ENCODE measurements around the gene INPP5D.
"Not testable (repeated sequence)": the region's sequence is repeated elsewhere in the genome, so short reads cannot be mapped to it uniquely, and the experiment has no call there.

The INPP5D gene

DNA sequence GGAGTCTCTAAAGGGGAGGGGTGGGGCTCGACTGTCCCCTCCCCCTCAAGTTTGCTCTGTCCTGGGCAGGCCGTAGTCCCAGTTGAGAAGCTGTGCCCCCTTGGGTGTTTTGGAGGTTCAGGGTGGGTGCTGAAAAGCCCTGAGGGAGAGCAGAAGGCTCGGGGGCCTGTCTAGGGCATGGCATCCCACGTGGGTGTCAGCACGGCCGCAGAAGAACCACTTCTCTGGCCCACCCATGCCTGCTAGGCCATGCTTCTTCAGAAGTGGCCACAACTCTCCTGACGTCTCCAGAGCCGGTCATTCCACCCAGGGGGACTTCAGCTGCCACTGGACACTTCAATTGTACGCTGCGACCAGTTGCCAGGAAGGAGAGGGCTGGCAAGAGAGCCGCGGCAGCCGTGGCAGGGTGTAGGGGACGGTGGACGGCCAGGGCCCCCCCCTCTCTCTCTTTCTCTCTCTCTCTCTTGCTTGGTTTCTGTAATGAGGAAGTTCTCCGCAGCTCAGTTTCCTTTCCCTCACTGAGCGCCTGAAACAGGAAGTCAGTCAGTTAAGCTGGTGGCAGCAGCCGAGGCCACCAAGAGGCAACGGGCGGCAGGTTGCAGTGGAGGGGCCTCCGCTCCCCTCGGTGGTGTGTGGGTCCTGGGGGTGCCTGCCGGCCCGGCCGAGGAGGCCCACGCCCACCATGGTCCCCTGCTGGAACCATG is at the start of gene INPP5D:
TSS of gene INPP5D (plus strand) at position 546 of the 704 bp plus-strand sequence. CDS start at position 683, 137 bp downstream.
- no peak for DNase-seq (ENCODE audit: low read depth, low spot score)

DNA sequence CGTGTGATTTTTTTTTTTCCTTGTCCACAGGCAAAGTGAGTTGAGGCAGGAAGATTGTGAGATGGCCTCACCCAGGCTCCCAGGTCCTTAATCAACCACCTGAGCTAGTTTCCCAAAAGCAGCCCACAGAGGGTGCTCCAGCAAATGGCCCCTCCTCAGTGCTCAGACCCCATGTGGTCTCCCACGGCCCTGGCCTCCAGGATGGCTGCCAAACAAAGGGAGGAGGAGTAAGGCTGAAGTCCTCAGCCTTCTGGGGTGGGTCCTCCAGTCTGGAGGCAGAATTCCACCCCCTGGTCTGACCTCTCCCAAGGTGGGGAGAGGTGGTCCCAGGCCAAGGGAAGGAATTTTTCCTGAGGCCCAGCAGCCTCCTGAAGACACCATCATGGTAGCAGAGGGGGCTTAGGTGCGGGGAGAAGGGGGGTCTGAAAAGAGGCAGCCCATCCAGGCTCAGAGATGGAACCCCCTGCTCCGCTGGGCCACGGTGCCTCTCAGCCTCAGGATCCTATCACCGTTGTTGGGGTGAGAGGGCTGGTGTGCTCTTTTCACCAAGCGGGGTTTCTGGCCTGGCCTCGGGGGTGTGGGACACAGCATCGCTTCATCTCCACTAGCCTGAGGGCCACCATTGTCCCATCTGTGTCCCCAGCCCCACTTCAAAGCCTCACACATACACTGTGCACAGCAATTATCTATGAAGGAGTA is 49.4 kb upstream of the INPP5D start:
- no peak for DNase-seq (ENCODE audit: low read depth, low spot score)

DNA sequence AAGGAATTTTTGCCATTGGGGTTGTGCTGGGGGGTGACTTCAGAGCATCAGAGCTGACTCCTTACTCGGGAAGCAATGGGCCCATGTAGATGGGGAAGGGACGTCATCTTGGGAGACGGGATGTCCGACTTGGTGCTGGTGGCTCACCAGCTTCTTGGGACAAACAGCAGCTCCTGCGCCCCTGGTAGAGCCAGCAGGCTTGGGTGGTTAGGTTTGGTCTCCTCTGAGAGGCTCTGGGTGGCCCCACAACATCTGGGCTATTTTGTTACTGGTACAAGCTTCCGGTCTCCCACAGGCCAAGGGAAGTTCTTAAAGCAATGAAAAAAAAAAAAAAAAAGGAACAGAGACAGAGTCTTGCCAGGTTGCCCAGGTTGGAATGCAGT is 48.9 kb upstream of the INPP5D start:
- DNase-seq (ENCODE audit: low read depth, low spot score), result no peak

GRCh38 chr2:233011702-233012131 is 48.4 kb upstream of the INPP5D start:
- DNase-seq (ENCODE audit: low read depth, low spot score), result no peak

DNA sequence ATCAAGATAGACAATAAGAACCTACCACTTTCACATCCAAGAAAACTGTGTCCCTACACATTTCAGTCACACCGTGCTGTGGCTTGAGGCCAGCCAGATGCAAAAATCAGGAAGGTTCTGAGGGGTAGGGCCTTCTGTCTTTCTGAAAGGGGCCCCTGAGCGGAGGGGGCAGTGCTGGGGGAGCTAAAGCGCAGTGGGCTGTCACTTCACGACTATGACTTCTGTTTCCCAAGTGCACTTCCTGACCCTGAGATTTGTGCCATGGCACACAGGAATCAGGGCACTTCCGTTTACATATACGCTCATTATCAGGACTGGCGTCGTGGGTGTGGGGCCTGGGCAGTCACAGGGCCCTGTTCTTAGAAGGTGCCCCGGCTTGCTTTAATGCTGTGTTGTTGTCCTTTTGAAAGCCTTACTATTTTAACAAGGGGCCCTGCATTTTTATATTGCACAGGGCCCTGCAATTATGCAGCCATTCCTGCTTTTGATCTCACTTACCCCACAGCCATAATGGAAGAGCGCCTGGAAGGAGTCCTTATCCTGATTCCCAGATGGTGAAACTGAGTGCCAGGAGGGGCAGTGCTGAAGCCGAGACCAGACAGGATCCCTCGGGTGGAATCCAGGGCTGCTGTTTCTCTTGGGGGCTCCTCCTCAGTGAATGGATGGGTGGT is 47.7 kb upstream of the INPP5D start:
- no peak for DNase-seq (ENCODE audit: low read depth, low spot score)

- DNase-seq (ENCODE audit: low read depth, low spot score), result no peak
These were observed 47.1 kb upstream of the INPP5D start, which contains the start of gene NGEF for GRCh38 chr2:233013027-233013461. Gene NGEF (minus strand): TSS chr2:233013256. CDS start chr2:232974890, 38,366 bp downstream.

- DNase-seq (ENCODE audit: low read depth, low spot score), result no peak
These were observed 46.5 kb upstream of the INPP5D start for GRCh38 chr2:233013650-233014049.

- no peak for DNase-seq (ENCODE audit: low read depth, low spot score)
These were observed 45.0 kb upstream of the INPP5D start for GRCh38 chr2:233015019-233015645.

DNA sequence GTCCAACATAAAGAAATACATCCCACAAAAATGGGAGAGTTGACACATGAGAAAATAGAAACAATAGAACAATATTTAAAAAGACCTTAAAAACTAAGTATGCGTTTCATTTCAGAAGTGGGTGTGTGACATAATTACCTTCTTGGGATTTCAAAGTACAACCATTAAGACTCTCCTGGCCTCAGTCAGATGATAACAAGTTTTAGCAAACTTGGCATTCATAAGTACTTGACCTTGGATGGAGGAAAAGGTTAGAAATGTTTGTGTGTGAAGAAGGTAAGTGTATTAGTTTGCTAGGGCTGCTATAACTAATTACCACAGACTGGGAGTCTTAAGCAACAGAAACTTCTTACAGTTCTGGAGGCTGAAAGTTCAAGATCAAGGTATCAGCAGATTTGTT is 42.2 kb upstream of the INPP5D start:
- DNase-seq (ENCODE audit: low read depth, low spot score), result no peak

GRCh38 chr2:233019610-233020009 is 40.5 kb upstream of the INPP5D start:
- DNase-seq (ENCODE audit: low read depth, low spot score), result not testable (repeated sequence)

GRCh38 chr2:233020454-233020853 is 39.7 kb upstream of the INPP5D start:
- no peak for DNase-seq (ENCODE audit: low read depth, low spot score)

GRCh38 chr2:233021771-233022170 is 38.4 kb upstream of the INPP5D start:
- DNase-seq (ENCODE audit: low read depth, low spot score), result no peak

- peak; percentile 7 for DNase-seq (ENCODE audit: low read depth, low spot score)
These were observed 37.6 kb upstream of the INPP5D start for GRCh38 chr2:233022561-233022960.

GRCh38 chr2:233023007-233023760 is 37.0 kb upstream of the INPP5D start:
- DNase-seq (ENCODE audit: low read depth, low spot score), result no peak

DNA sequence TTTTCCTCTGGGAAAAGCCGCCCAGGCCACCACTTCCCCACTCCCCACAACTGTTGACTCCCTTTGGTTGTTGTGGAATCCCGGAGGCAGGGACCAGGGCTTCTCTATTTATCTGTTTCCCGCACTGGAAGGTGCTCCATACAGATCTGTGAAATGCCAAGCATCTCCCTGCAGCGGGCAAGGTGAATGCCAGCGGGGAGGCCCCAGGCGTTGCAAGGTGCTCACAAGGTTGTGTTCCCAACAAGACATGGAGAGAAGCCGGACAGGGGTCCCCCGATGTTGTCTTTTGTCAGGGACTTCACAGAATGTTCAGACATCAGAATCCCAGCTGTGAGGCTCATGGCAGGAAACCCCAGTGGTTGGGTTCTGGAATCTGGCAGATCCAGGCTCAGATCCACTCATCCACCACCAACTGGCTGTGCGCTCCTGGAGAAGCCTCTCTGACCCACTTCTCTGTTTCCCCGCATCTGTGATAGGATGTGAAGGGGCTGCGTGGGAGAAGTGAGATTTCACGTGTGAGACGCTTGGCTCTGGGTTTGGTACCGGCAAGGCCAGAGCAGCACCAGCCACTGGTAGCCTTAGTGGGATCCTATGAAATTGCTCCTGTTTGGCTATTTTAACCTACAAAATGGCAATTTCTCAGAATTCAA is 36.3 kb upstream of the INPP5D start:
- DNase-seq (ENCODE audit: low read depth, low spot score), result no peak

- DNase-seq (ENCODE audit: low read depth, low spot score), result peak; percentile 13
These were observed 34.4 kb upstream of the INPP5D start for GRCh38 chr2:233025706-233026105.

DNA sequence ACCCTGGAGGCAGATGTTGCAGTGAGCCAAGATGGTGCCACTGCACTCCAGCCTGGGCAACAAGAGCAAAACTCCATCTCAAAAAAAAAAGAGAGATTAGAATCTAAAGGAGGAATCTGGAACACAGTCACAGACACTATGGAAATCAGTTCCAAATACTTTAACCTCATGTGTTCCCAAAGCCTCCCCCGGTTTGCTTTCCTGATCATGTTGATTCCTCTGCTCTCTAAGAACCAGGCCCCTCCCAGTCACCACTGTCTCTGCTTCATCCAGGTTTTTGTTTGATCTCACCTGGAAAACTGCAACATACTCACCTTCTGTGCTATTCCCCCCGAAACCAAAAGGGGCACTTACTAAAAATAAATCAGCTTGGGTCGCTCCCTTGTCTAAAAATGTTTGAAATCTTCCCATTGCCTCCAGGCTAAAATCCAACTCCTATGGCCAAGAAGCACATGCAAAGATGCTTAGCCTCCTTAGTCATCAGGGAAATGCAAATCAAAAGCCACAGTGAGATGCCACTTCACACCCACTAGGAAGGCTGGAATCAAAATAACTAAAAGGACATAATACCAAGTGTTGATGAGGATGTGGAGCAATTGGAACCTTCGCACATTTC is 33.8 kb upstream of the INPP5D start:
- DNase-seq (ENCODE audit: low read depth, low spot score), result peak; percentile 30

- DNase-seq (ENCODE audit: low read depth, low spot score), result no peak
These were observed 30.8 kb upstream of the INPP5D start for GRCh38 chr2:233029321-233029720.

DNA sequence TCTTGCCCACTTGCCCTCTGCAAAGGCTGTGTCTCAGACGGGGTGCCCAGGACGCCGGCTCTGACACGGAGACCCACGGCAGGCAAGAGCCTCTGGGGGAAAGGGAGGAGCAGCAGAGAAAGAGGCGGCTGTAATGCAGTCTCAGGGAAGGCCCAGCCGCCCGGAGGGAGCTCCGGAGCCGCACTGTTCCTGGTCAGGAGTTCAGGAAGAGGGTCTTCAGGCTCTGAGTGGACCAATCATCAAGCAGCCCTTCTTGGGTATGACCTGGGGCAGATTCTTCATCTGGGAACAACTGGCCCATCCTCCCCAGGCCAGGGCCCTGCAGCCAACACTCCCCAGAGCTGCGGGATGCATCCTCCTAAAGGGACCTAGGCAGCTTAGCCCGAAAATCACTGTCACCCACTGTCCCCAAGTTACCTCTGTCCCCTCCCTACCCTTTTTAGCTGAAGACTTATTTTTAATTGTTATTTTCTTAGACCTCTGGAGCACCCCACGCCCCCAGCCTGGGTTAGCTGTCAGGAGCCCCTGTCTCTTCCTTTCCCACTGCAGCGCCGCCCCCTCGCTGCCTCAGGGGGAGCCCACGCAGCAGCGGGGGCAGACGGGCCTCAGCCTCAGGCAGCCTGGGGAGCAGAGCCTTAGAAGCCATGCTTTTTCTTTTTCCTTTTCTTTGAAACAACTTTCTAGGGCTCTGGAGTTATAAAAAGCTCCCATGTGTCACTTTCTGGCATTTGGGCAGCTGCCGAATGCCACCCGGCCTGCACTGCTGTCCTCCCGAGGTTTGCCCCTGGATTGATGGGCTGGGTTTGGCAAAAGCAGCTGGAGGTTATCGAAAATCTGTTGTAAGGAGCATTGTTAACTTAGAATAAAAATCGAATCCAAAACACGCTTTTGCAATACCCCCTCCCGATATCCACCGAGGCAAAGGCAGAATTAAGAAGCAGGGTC is 28.3 kb upstream of the INPP5D start:
- peak; percentile 64 for DNase-seq (ENCODE audit: low read depth, low spot score)

Measured in ELF-1 (cell line).